Ureter (tissue), 1 donor: ENCODE data around the gene ADGRD1. TPM values are rescaled to one million over a fixed set of nuclear protein-coding genes. Genes with fewer than 3 reads are reported as not detected.

Experiments
- DNase-seq: peaks from one replicate; pipeline ENCODE4 v3.0.0-alpha.2; 2020; ENCODE audit warnings: low spot score
- total RNA-seq: library from RNA; stranded (reverse); gene quantifications from one replicate; pipeline ENCODE4 v1.2.4, GENCODE V29; 2023
- donor health status: DM: yes; HTN: yes; CAD: no.

The ADGRD1 gene
- total RNA-seq, 1 donor from 2014 or later, result 80.2 TPM

DNA sequence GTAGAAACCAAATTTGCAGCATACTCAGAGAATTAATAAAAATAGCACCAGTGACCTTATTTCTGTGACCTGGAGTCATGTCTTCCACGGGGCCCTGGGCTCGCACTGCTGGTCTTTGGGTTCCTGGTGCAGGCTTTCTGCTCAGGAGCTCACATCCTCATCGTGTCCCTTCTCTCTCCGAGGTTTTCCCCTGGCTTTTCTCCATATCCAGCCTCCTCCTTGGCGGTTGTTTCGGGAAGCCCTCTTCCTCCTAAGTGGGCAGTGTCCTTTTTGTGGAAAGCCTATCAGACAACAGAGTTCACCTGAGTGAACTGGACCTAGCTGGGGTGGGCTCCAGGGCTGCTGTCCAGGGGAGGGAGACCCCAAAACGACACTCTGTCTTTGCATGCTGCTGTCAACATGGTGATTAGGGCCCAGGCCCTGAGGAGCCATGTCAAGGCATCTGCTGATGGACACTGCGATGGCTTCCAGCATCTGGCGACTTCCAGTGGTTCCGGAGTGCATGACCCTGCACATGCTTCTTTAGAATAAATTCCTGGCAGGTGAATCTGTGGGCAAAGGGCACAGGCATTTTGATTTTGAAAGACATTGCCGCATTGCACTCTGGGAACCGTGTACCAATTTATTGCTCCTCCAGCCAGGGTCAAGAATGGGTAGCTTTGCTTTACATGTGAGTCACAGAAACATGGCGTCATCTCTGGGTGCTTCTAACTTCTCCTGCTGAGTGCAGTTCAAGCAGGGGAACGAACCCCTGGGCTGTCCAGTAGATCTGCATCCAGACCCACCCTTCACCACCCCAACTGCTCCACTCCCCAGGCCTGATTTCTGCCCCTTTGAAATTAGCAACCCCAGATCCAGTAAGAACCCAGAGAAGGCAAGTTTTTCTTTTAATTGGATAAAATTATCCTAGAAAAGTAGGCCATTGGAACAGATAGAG, 136.8 kb downstream of the ADGRD1 start:
- DNase-seq, result peak; percentile 29

DNA sequence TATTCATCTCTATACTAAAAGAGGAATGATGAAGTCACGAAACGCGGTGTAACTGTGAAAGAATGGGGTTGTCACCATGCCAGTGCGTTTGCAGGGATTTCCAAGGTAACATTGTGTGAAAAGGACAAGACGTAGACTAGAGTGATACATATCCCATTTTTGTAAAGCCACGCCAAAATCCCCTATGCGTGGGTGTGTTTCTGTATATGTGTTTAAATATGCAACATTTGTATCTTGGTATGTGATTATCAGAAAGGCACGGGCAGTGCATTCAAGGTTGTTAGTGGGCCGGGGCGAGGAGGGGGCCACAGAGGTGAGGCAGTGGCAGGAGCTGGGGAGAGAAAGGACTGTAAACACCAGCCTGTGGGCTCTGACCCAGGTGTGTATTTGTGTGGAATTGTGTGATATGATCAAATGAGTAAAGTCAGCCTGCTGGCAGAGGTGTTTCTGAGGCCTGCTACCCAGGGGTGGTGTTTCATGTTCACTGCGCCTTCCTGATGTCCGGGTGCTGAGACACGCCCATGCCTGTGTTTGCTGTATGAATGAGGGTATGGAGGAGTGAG, 137.8 kb downstream of the ADGRD1 start:
- DNase-seq, result peak; percentile 34

- peak; percentile 29 for DNase-seq
These were observed 138.4 kb downstream of the ADGRD1 start for GRCh38 chr12:131091976-131092691.

- DNase-seq, result no peak
These were observed 139.3 kb downstream of the ADGRD1 start for GRCh38 chr12:131092901-131093603.

DNA sequence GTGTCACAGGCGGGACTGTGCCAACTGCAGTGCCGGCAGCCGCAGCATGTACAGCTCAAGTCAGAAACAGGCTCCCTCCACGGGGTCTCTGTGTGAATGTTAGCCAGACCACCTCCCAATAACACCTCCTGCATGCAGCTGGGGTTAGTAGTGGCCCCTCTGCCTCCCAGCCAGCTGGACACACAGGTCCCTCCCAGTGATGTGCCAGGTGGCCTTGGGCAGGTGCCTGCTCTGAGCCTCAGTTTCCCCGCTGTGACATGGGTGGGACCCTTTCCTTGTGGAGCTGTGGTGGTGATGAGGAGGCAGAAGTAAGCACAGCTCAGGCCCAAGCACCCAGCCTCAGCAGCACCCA, 139.9 kb downstream of the ADGRD1 start:
- DNase-seq, result no peak

- DNase-seq, result peak; percentile 20
These were observed 140.5 kb downstream of the ADGRD1 start for GRCh38 chr12:131093971-131094830.

DNA sequence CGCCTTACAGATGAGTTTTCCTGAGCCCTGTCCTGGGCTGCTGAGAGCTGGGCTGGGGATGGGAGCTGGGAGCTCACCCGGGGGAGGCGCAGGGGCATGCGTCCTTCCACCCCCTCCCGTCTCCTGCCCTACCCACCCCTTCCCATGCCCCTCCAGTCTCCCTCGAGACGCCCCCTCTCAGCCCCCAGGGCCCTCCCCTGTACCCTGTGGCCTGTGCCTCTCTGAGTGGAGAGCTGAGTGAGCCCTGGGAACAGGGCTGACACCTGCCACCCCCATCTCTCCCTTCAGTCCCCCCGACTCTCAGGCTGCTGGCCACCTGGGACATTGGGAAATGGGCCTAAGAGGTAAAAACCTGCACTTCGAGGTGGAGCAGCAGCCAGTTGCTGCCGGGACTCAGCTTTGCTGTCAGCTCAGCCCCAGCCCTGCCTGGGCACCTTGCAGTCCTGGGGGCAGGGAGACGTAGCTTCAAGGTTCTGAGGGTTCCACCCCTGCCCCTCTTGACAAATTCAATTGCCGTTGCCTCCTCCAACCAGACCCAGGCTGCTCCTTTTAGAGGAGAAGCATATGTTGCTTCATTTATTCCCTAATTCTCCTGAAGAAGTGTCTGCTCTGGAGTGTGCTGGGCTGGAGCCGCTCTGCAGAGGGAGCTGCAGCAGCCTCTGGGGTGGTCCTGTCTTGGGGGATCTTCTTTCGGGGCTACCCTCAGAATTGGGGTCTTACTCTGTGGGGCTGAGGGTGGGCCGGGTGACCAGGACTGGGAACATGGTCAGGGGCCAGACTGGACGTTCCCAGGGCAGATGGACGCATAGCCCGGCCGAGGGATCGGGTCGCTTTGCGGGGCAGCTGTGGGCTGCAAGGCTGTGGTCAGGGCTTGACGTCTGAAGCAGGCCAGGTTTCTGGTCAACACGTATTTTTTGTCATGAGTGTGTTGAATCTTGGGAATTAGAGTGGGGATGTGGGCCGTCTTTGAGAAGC, 141.4 kb downstream of the ADGRD1 start:
- DNase-seq, result no peak

DNA sequence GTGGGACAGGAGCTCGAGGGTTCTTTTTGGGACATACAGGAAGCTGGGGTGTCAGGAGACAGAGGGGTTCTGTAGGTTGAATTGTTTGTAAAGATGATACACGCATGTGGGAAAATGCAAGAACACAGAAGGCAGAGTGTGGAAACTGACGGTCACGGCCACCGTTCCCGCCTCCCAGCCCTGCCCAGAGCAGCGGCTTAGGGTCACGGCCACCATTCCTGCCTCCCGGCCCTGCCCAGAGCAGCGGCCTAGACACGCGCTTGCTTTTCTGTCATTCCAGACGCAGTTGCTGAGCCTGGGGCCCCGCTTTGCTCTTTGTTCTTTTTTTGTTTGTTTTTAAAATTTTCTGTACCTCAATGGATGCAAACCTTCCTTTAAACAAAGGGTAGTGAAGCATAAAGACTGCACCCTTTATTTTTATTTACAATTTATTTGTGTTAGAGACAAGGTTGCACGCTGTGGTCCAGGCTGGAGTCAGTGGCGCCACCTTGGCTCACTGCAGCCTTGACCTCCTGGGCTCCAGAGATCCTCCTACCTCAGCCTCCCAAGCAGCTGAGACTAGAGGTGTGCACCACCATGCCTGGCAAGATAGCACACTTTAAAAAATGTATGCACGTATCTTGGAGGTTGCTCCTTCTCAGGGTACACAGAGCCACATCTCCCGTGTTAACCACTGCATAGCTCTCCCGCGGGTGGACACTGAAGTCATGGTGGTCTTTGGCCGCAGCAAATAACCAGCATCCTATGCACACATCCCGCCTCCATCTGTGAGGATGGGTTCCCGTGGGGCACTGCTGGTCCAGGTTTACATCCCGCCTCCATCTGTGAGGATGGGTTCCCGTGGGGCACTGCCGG, 142.3 kb downstream of the ADGRD1 start:
- no peak for DNase-seq

GRCh38 chr12:131096681-131097181, 143.0 kb downstream of the ADGRD1 start:
- DNase-seq, result no peak

GRCh38 chr12:131097202-131098177, 143.8 kb downstream of the ADGRD1 start:
- no peak for DNase-seq

DNA sequence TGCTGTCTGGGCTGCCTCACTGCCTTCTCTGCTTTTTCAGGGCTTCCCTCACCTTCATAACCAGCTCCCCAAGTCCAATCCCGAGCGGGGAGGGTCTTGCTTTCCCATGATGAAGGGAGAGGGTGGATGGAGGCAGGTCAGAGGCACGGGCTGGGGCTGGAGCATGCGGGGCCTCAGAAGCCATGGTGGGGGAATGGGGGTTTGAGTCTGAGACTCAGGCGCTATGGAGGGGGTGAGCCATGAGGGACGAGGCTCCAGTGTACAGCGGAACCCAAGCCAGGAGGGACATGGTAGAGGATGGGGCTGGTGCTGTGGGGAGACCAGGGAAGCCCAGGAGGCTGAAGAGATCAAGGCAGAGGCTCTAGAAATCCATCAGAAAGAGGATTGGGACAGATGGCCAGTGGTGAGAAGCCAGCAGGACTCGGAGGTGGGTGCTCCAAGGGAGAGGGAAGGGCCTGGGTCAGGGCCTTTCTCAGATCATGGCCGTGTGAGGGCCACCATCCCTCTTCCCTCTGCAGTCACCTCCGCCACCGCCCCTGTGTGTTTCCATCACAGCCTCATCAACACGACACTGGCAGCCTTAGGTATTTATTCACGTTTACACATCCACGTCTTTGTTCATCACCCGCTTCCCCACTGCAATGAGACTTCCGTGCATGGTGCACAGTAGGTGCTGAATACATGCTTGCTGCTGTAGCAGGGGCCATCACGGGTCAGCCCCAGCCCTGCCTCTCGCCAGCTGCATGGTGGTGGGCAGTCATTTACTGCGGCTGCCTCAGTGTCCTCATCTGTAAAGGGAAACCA, 144.7 kb downstream of the ADGRD1 start:
- DNase-seq, result no peak

GRCh38 chr12:131100031-131100674, 146.4 kb downstream of the ADGRD1 start:
- no peak for DNase-seq

DNA sequence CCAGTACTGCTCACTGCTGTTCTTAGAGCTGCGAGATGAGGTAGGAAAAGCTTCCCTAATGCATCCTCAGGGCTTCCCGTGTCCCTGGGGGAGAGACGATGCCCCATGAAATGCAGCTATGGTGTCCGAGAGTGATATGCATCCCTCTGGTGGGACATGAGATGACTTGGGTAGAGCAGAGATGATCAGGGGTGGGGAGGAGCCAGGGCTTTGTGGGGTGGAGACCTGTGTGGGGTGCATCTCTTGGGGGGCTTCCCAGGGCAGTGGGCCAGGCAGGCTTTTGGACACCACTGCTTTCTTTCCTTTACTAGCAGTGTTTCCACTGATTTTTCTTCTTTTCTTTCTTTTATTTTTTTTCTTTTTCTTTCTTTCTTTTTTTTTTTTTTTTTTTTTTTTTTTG, 147.3 kb downstream of the ADGRD1 start:
- peak; percentile 27 for DNase-seq

DNA sequence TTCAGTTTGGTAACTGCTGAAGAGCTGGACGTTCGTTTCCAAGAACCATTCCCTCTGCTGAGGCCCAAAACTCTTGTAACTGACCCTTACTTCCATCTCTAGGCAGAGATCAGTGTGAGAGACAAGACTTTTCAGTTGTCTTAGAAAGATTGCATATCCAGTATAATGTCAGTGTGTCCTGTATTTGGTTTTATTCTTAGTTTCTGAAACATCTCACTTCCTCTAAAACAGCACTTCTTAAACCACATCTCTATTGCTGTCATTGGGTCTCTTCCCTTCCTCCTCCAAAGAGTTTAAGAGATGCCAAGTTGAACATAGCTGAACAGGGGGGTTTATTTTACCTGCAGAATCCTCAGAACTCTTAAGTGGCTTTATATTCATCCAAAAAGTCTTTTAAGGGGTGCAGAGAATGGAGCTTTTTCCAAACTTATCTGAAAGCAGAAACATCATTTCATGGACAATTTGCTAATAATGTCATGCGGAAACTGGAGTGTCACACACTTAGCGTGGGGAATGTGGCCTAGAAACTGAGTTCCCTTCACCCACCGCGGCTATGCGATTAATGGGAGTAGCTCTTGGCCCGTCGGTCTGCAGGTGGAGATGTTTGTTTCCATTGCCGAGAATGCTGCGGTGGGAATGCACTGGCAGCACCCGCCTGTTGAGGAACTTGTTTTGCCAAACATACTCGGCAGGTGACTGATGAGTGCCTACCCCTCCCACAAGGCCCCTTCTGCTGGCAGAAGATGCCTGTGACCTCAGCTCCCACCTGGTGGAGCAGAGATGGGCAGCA, 148.2 kb downstream of the ADGRD1 start:
- peak; percentile 35 for DNase-seq

DNA sequence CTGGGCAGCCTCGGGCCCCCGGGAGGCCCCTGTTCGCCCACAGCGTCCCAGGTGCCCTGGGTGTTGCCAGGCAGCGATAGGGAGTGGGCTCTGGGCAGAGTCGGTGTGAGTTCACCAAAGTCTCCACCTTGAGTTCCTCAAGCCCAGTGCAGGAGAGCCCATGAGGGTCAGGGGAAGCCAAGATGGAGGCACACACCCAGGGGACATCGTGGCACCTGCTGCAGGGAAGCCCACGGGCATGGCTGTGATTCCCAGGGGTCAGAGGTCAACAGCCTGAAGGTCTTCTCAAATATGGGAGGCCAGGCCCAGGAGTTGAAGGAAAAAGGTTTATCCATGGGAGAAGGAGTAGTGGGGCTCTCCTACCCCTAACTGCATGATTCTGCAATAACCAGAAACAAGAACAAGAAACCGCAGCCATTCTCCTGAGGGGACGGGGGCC, 148.8 kb downstream of the ADGRD1 start:
- DNase-seq, result peak; percentile 19
